GM21825 (cell line): ENCODE data around the gene EIF2B5.

Experiments used
- ATAC-seq: cut with Tn5 transposase; IDR thresholded peaks from one replicate; pipeline ENCODE4 v1.9.1; 2021; ENCODE audit warnings: mild to moderate bottlenecking, moderate library complexity; ENCODE audit not compliant: unreplicated experiment

EIF2B5 gene

GRCh38 chr3:184192889-184193288 lies 57.7 kb downstream of the EIF2B5 start:
- no peak for ATAC-seq

GRCh38 chr3:184193991-184194539 lies 58.9 kb downstream of the EIF2B5 start:
- no peak for ATAC-seq
